IMR-90 (cell line): ENCODE results near the gene HYKK. TPM values are rescaled to one million over a fixed set of nuclear protein-coding genes. Genes with fewer than 3 reads are reported as not detected.

Experiments
- ATAC-seq: fragments of 200-7000 bp; cut with Tn5 transposase; 2 replicates; pipeline ENCODE4 v1.9.1; 2020; ENCODE audit warnings: low read depth, mild to moderate bottlenecking, moderate library complexity
- BruUV-seq: library from RNA; stranded (reverse); fragments of 400-500 nt; replicated peaks from 2 replicates; lab custom pipeline; 2021; lab: Mats Ljungman, UMichigan
- CTCF ChIA-PET: fragments of 300-600 bp; formaldehyde crosslinking; extraction: SDS; loops from one replicate; lab custom pipeline; 2021; ENCODE audit warnings: antibody characterized with exemption; lab: Yijun Ruan, JAX
- POLR2A ChIA-PET: fragments of 300-600 bp; sonication (Branson Sonifier 250); formaldehyde crosslinking; loops from one replicate; lab custom pipeline; 2022; ENCODE audit warnings: antibody characterized with exemption; ENCODE audit not compliant: unreplicated experiment; lab: Charles Lee
- DNase-seq: peaks from one replicate; pipeline ENCODE4 v3.0.0; 2013
- H2AFZ ChIP-seq: replicated peaks from 2 replicates; pipeline ENCODE3; 2013; ENCODE audit warnings: low read length, mild to moderate bottlenecking; ENCODE audit not compliant: poor library complexity
- H2AK5ac ChIP-seq: 2 replicates; pipeline ENCODE4 v1.6.1; 2013; ENCODE audit warnings: low read depth, low read length, inconsistent platforms
- H2AK9ac ChIP-seq: replicated peaks from 2 replicates; pipeline ENCODE3; 2013; ENCODE audit warnings: mild to moderate bottlenecking, low read depth, low read length, moderate library complexity; ENCODE audit not compliant: poor library complexity
- H2BK120ac ChIP-seq: 2 replicates; pipeline ENCODE4 v1.6.1; 2013; ENCODE audit warnings: low read depth, low read length, inconsistent platforms
- H2BK15ac ChIP-seq: 3 replicates; pipeline ENCODE4 v1.6.1; 2013; ENCODE audit warnings: low read depth, low read length, inconsistent platforms
- H2BK20ac ChIP-seq: 2 replicates; pipeline ENCODE4 v1.6.1; 2013; ENCODE audit warnings: low read depth, mild to moderate bottlenecking, inconsistent platforms, low read length, moderate library complexity
- H2BK5ac ChIP-seq: 2 replicates; pipeline ENCODE4 v1.6.1; 2013; ENCODE audit warnings: mild to moderate bottlenecking, low read depth, low read length, inconsistent platforms; ENCODE audit not compliant: poor library complexity, severe bottlenecking
- H3K14ac ChIP-seq: replicated peaks from 2 replicates; pipeline ENCODE4 v1.6.1; 2013; ENCODE audit warnings: low read depth, low read length, inconsistent platforms
- H3K18ac ChIP-seq: 2 replicates; pipeline ENCODE4 v1.6.1; 2013; ENCODE audit warnings: low read depth, low read length, control low read depth
- H3K23ac ChIP-seq: 2 replicates; pipeline ENCODE4 v1.6.1; 2013; ENCODE audit warnings: low read depth, low read length, inconsistent platforms
- H3K27ac ChIP-seq: 2 replicates; pipeline ENCODE4 v1.5.1; 2013; ENCODE audit warnings: mild to moderate bottlenecking, control low read depth, low read length; ENCODE audit not compliant: insufficient read depth
- H3K27me3 ChIP-seq: 2 replicates; pipeline ENCODE4 v1.6.1; 2013; ENCODE audit warnings: low read length; ENCODE audit not compliant: control insufficient read depth, insufficient read depth
- H3K36me3 ChIP-seq: 2 replicates; pipeline ENCODE4 v1.6.1; 2013; ENCODE audit warnings: low read length, mixed read lengths; ENCODE audit not compliant: control insufficient read depth, insufficient read depth
- H3K4ac ChIP-seq: 2 replicates; pipeline ENCODE4 v1.6.1; 2013; ENCODE audit warnings: low read depth, low read length, inconsistent platforms
- H3K4me1 ChIP-seq: 2 replicates; pipeline ENCODE4 v1.6.1; 2013; ENCODE audit warnings: low read length, mixed read lengths; ENCODE audit not compliant: control insufficient read depth, insufficient read depth
- H3K4me2 ChIP-seq: 2 replicates; pipeline ENCODE4 v1.6.1; 2013; ENCODE audit warnings: low read depth, mild to moderate bottlenecking, control low read depth, low read length, moderate library complexity
- H3K4me3 ChIP-seq: 2 replicates; pipeline ENCODE4 v1.5.1; 2013; ENCODE audit warnings: low read depth, mild to moderate bottlenecking, control low read depth, low read length, moderate library complexity; ENCODE audit not compliant: insufficient read depth
- H3K56ac ChIP-seq: 2 replicates; pipeline ENCODE4 v1.6.1; 2013; ENCODE audit warnings: low read length, inconsistent platforms; ENCODE audit not compliant: insufficient read depth; ENCODE audit errors: extremely low read depth
- H3K79me1 ChIP-seq, 2 experiments: 2 replicates each; pipeline ENCODE4 v1.6.1; 2013; ENCODE audit warnings: low read length in 2 of 2, inconsistent platforms in 1 of 2, low read depth in 1 of 2
- H3K9ac ChIP-seq: 2 replicates; pipeline ENCODE4 v1.6.1; 2013; ENCODE audit warnings: low read depth, low read length, control low read depth
- H3K9me1 ChIP-seq: 2 replicates; pipeline ENCODE4 v1.6.1; 2013; ENCODE audit warnings: low read length, inconsistent platforms; ENCODE audit not compliant: insufficient read depth
- H3K9me3 ChIP-seq: 2 replicates; pipeline ENCODE4 v1.6.1; 2013; ENCODE audit warnings: low read length; ENCODE audit not compliant: control insufficient read depth, insufficient read depth
- H4K20me1 ChIP-seq: 2 replicates; pipeline ENCODE4 v1.6.1; 2013; ENCODE audit warnings: low read length, inconsistent platforms; ENCODE audit not compliant: insufficient read depth
- H4K5ac ChIP-seq: 2 replicates; pipeline ENCODE4 v1.6.1; 2013; ENCODE audit warnings: mild to moderate bottlenecking, low read depth, low read length, control low read depth
- H4K8ac ChIP-seq, 2 experiments: 2 replicates each; pipeline ENCODE4 v1.6.1; 2013; ENCODE audit warnings: low read depth in 2 of 2, low read length in 2 of 2, control low read depth in 1 of 2, inconsistent platforms in 1 of 2
- H4K91ac ChIP-seq: 2 replicates; pipeline ENCODE4 v1.6.1; 2013; ENCODE audit warnings: low read depth, low read length, inconsistent platforms; ENCODE audit not compliant: insufficient read depth
- BHLHE40 ChIP-seq: fragments of 150-350 bp; IDR thresholded peaks from 2 replicates; pipeline ENCODE4 v1.6.1; 2016; ENCODE audit warnings: mild to moderate bottlenecking, low read depth, low read length
- CEBPB ChIP-seq: IDR thresholded peaks from 2 replicates; pipeline ENCODE4 v1.6.1; 2012; ENCODE audit warnings: low read depth, low read length, improper control_type of control experiment
- ELK1 ChIP-seq: fragments of 150-350 bp; IDR thresholded peaks from 2 replicates; pipeline ENCODE4 v1.6.1; 2016; ENCODE audit warnings: low read depth, mild to moderate bottlenecking, low read length, moderate library complexity, borderline replicate concordance
- FOS ChIP-seq: fragments of 150-350 bp; IDR thresholded peaks from 2 replicates; pipeline ENCODE4 v1.6.1; 2016; ENCODE audit warnings: low read depth, low read length
- MAZ ChIP-seq: IDR thresholded peaks from 2 replicates; pipeline ENCODE4 v1.6.1; 2012; ENCODE audit warnings: low read depth, mild to moderate bottlenecking, low read length, improper control_type of control experiment, moderate library complexity, borderline replicate concordance
- MXI1 ChIP-seq: IDR thresholded peaks from 2 replicates; pipeline ENCODE4 v1.6.1; 2012; ENCODE audit warnings: low read depth, mild to moderate bottlenecking, low read length, moderate library complexity, borderline replicate concordance
- NFE2L2 ChIP-seq: fragments of 150-350 bp; IDR thresholded peaks from 2 replicates; pipeline ENCODE4 v1.6.1; 2016; ENCODE audit warnings: low read depth, mild to moderate bottlenecking, low read length
- RAD21 ChIP-seq: IDR thresholded peaks from 2 replicates; pipeline ENCODE4 v1.6.1; 2012; ENCODE audit warnings: low read length, improper control_type of control experiment
- RCOR1 ChIP-seq: IDR thresholded peaks from 2 replicates; pipeline ENCODE4 v1.6.1; 2012; ENCODE audit warnings: mild to moderate bottlenecking, low read length, improper control_type of control experiment; ENCODE audit not compliant: insufficient replicate concordance
- RFX5 ChIP-seq: IDR thresholded peaks from 2 replicates; pipeline ENCODE4 v1.8.0; 2012; ENCODE audit warnings: low read depth, mild to moderate bottlenecking, low read length, moderate library complexity
- USF2 ChIP-seq: fragments of 150-350 bp; IDR thresholded peaks from 2 replicates; pipeline ENCODE4 v1.6.1; 2017; ENCODE audit warnings: mild to moderate bottlenecking, antibody characterized with exemption, low read length, low read depth
- WGBS, 2 experiments: methylation state at CpG; one replicate each; pipeline versions ENCODE4 v1.1.5 to v1.1.7; 2013; ENCODE audit warnings: missing lambda C conversion rate in 2 of 2; ENCODE audit not compliant: insufficient read length in 1 of 2; ENCODE audit errors: extremely low coverage in 2 of 2; 5-methylcytosine and 5-hydroxymethylcytosine counted together
- dilution Hi-C: fragments of 300-500 bp; cut with HindIII; formaldehyde crosslinking; loops from one replicate; pipeline ENCODE4 v1.14.3; 2018; ENCODE audit warnings: low sequenced_read_pairs; ENCODE audit not compliant: unreplicated experiment
- in situ Hi-C: fragments of 300-500 bp; cut with MboI; formaldehyde crosslinking; loops from 3 replicates; pipeline ENCODE4 v1.14.3; 2019; ENCODE audit warnings: low sequenced_read_pairs, inconsistent platforms, mixed read lengths
- intact Hi-C: fragments of 100-400 bp; cut with micrococcal nuclease; formaldehyde crosslinking; loops from 2 replicates; pipeline ENCODE4 v1.10.0; 2022
- polyA plus RNA-seq, 3 experiments: library from polyadenylated mRNA; depleted of rRNA; stranded (reverse); fragments of >200 nt; gene quantifications; 2 replicates each; pipeline ENCODE4 v1.2.3, GENCODE V29; 2012; ENCODE audit warnings: low replicate concordance in 1 of 3
- total RNA-seq: library from RNA; depleted of rRNA; stranded (reverse); fragments of >200 nt; gene quantifications from 2 replicates; pipeline ENCODE4 v1.2.3, GENCODE V29; 2012

The HYKK gene
- total and polyA plus RNA-seq, 2 of the 4 experiments (the other 2 are of a cell fraction), result 3.8 to 5.6 TPM

GRCh38 chr15:78565951-78566774 is 58.8 kb downstream of the HYKK start (continued):
- no peak for TF ChIP-seq MXI1

GRCh38 chr15:78567531-78567930 is 60.2 kb downstream of the HYKK start:
- dilution Hi-C loops (no loop called here), intact Hi-C loops (no loop called here), in situ Hi-C loops (no loop called here)
- H3K14ac ChIP-seq, result no peak overlapping the region
- no peaks in the 10 kb centered on the region for H3K4me1 ChIP-seq
- H3K9me3 ChIP-seq, result no peaks in the 10 kb centered on the region
- no peaks in the 10 kb centered on the region for H4K20me1 ChIP-seq
- no peak overlapping the region for H3K56ac ChIP-seq
- ATAC-seq (no peak), DNase-seq (no peak)
- no peak overlapping the region for H2AK5ac ChIP-seq
- no peaks in the 10 kb centered on the region for H3K36me3 ChIP-seq
- H3K9ac ChIP-seq, result no peak overlapping the region
- BruUV-seq, result no TSS peak
- WGBS, 2 experiments, result no CpG with 5 or more reads among the region's 4 CpGs
- no peaks in the 10 kb centered on the region for H3K9me1 ChIP-seq
- ChIA-PET CTCF (no interaction called here), POLR2A (no interaction called here)
- H2BK5ac ChIP-seq, result no peak overlapping the region
- H2BK15ac ChIP-seq, result no peak overlapping the region
- H4K8ac ChIP-seq, result no peak overlapping the region
- no peak overlapping the region for H3K27ac ChIP-seq
- H3K18ac ChIP-seq, result no peak overlapping the region
- TF ChIP-seq ELK1, result no peak
- no peak for TF ChIP-seq RAD21
- TF ChIP-seq RFX5, result no peak
- TF ChIP-seq MXI1, result no peak
- TF ChIP-seq BHLHE40, result no peak
- TF ChIP-seq CEBPB, result no peak
- no peak for TF ChIP-seq RCOR1
- TF ChIP-seq NFE2L2, result no peak
- TF ChIP-seq MAZ, result no peak
- TF ChIP-seq FOS, result no peak
- TF ChIP-seq USF2, result no peak
- no peak overlapping the region for H2BK120ac ChIP-seq
- no peak overlapping the region for H2BK20ac ChIP-seq
- no peak overlapping the region for H4K91ac ChIP-seq
- H3K4me2 ChIP-seq, result no peak overlapping the region
- H3K79me1 ChIP-seq, result no peaks in the 10 kb centered on the region
- no peak overlapping the region for H2AK9ac ChIP-seq
- H3K4ac ChIP-seq, result no peak overlapping the region
- no peak overlapping the region for H3K23ac ChIP-seq
- H3K27me3 ChIP-seq, result peaks cover 12% of the 10 kb centered on the region
- no peak overlapping the region for H2AFZ ChIP-seq
- H4K5ac ChIP-seq, result no peak overlapping the region
- no peak overlapping the region for H3K4me3 ChIP-seq
